H9 (cell line): ENCODE data around the gene PPM1H. TPM values are rescaled to one million over a fixed set of nuclear protein-coding genes. Genes with fewer than 3 reads are reported as not detected.

Source experiments
- DNase-seq: peaks from one replicate; pipeline ENCODE4 v3.0.0-alpha.2; 2017
- H2AFZ ChIP-seq: one replicate; pipeline ENCODE4 v1.6.1; 2013; ENCODE audit warnings: mild to moderate bottlenecking, low read length, control low read depth, moderate library complexity
- H2AK5ac ChIP-seq: 2 replicates; pipeline ENCODE4 v1.6.1; 2013; ENCODE audit warnings: low read length, control low read depth, mixed read lengths; ENCODE audit not compliant: insufficient read length
- H2BK120ac ChIP-seq: one replicate; pipeline ENCODE4 v1.6.1; 2013; ENCODE audit warnings: low read depth, mild to moderate bottlenecking, low read length, control low read depth, inconsistent platforms; ENCODE audit not compliant: poor library complexity, severe bottlenecking
- H2BK12ac ChIP-seq: 2 replicates; pipeline ENCODE4 v1.6.1; 2013; ENCODE audit warnings: low read length, control low read depth, mixed read lengths, low read depth; ENCODE audit not compliant: insufficient read length
- H2BK15ac ChIP-seq: 2 replicates; pipeline ENCODE4 v1.6.1; 2013; ENCODE audit warnings: low read depth, low read length, control low read depth
- H2BK20ac ChIP-seq: one replicate; pipeline ENCODE4 v1.6.1; 2013; ENCODE audit warnings: low read depth, mild to moderate bottlenecking, low read length, control low read depth, inconsistent platforms; ENCODE audit not compliant: poor library complexity, severe bottlenecking
- H2BK5ac ChIP-seq: 2 replicates; pipeline ENCODE4 v1.6.1; 2013; ENCODE audit warnings: low read length, control low read depth, mixed read lengths; ENCODE audit not compliant: insufficient read length
- H3K14ac ChIP-seq: 2 replicates; pipeline ENCODE4 v1.6.1; 2013; ENCODE audit warnings: low read length, control low read depth; ENCODE audit not compliant: insufficient read depth
- H3K18ac ChIP-seq: 2 replicates; pipeline ENCODE4 v1.6.1; 2013; ENCODE audit warnings: low read depth, mild to moderate bottlenecking, mixed read lengths, low read length, control low read depth; ENCODE audit not compliant: insufficient read length
- H3K23ac ChIP-seq: 2 replicates; pipeline ENCODE4 v1.6.1; 2013; ENCODE audit warnings: low read length, control low read depth, mixed read lengths, low read depth; ENCODE audit not compliant: insufficient read length
- H3K23me2 ChIP-seq: 2 replicates; pipeline ENCODE4 v1.6.1; 2013; ENCODE audit warnings: low read depth, mild to moderate bottlenecking, mixed read lengths, low read length, control low read depth; ENCODE audit not compliant: insufficient read length, poor library complexity, severe bottlenecking
- H3K27ac ChIP-seq: 2 replicates; pipeline ENCODE4 v1.5.1; 2013; ENCODE audit warnings: low read length, control low read depth, mixed read lengths, low read depth; ENCODE audit not compliant: insufficient read length
- H3K27me3 ChIP-seq: 2 replicates; pipeline ENCODE4 v1.6.1; 2013; ENCODE audit warnings: low read length, control low read depth, inconsistent platforms; ENCODE audit not compliant: insufficient read depth
- H3K4ac ChIP-seq: 2 replicates; pipeline ENCODE4 v1.6.1; 2013; ENCODE audit warnings: low read depth, mild to moderate bottlenecking, control low read depth, inconsistent platforms, low read length, moderate library complexity
- H3K4me1 ChIP-seq: 2 replicates; pipeline ENCODE4 v1.6.1; 2013; ENCODE audit warnings: low read length, control low read depth, inconsistent platforms; ENCODE audit not compliant: insufficient read depth
- H3K4me2 ChIP-seq: 2 replicates; pipeline ENCODE4 v1.6.1; 2013; ENCODE audit warnings: low read length, control low read depth, mixed read lengths; ENCODE audit not compliant: insufficient read length, insufficient read depth
- H3K56ac ChIP-seq: 2 replicates; pipeline ENCODE4 v1.6.1; 2013; ENCODE audit warnings: low read depth, mild to moderate bottlenecking, mixed read lengths, low read length, control low read depth; ENCODE audit not compliant: insufficient read length
- H3K79me1 ChIP-seq: 2 replicates; pipeline ENCODE4 v1.6.1; 2013; ENCODE audit warnings: low read depth, mild to moderate bottlenecking, moderate library complexity, low read length, control low read depth, inconsistent platforms; ENCODE audit not compliant: insufficient read depth, poor library complexity, severe bottlenecking
- H3K79me2 ChIP-seq: 2 replicates; pipeline ENCODE4 v1.6.1; 2013; ENCODE audit warnings: low read length, control low read depth, inconsistent platforms; ENCODE audit not compliant: insufficient read depth
- H3K9ac ChIP-seq: 2 replicates; pipeline ENCODE4 v1.6.1; 2013; ENCODE audit warnings: low read length, control low read depth, mixed read lengths; ENCODE audit not compliant: insufficient read length; ENCODE audit errors: extremely low read depth
- H3K9me3 ChIP-seq: one replicate; pipeline ENCODE4 v1.6.1; 2013; ENCODE audit warnings: low read depth, low read length, inconsistent platforms; ENCODE audit not compliant: control insufficient read depth
- H3T11ph ChIP-seq: one replicate; pipeline ENCODE4 v1.6.1; 2013; ENCODE audit warnings: mild to moderate bottlenecking, low read length, control low read depth, inconsistent platforms
- H4K20me1 ChIP-seq: one replicate; pipeline ENCODE4 v1.6.1; 2013; ENCODE audit not compliant: control insufficient read depth, insufficient read length, insufficient read depth
- H4K5ac ChIP-seq: 2 replicates; pipeline ENCODE4 v1.6.1; 2013; ENCODE audit warnings: low read depth, mild to moderate bottlenecking, mixed read lengths, low read length, control low read depth; ENCODE audit not compliant: insufficient read length
- H4K8ac ChIP-seq: replicated peaks from 2 replicates; pipeline ENCODE4 v1.6.1; 2013; ENCODE audit warnings: low read length, control low read depth, mixed read lengths, low read depth; ENCODE audit not compliant: insufficient read length
- H4K91ac ChIP-seq: 2 replicates; pipeline ENCODE4 v1.6.1; 2013; ENCODE audit warnings: low read depth, mild to moderate bottlenecking, moderate library complexity, mixed read lengths, low read length, control low read depth; ENCODE audit not compliant: insufficient read length
- H3K27ac Mint-ChIP-seq, 3 experiments: 2 replicates in 2 of 3; 3 replicates in 1 of 3; pipeline ENCODE4 v1.8.0; 2020 to 2021; ENCODE audit warnings: mixed read lengths in 3 of 3, mild to moderate bottlenecking in 1 of 3, moderate library complexity in 1 of 3
- H3K27me3 Mint-ChIP-seq: 2 replicates; pipeline ENCODE4 v1.8.0; 2021; ENCODE audit warnings: low read depth, mild to moderate bottlenecking, moderate library complexity, mixed read lengths
- H3K36me3 Mint-ChIP-seq, 3 experiments: 2 replicates in 2 of 3; 3 replicates in 1 of 3; pipeline ENCODE4 v1.8.0; 2020 to 2021; ENCODE audit warnings: low read depth in 3 of 3, mixed read lengths in 3 of 3; ENCODE audit not compliant: insufficient read depth in 1 of 3
- H3K4me1 Mint-ChIP-seq, 2 experiments: 2 replicates each; pipeline ENCODE4 v1.8.0; 2020; ENCODE audit warnings: mixed read lengths in 2 of 2
- H3K4me3 Mint-ChIP-seq, 2 experiments: 2 replicates in 1 of 2; 3 replicates in 1 of 2; pipeline ENCODE4 v1.8.0; 2020 to 2021; ENCODE audit warnings: mild to moderate bottlenecking in 2 of 2, mixed read lengths in 2 of 2, moderate library complexity in 1 of 2
- H3K9me3 Mint-ChIP-seq, 2 experiments: 2 replicates in 1 of 2; 3 replicates in 1 of 2; pipeline ENCODE4 v1.8.0; 2020; ENCODE audit warnings: mild to moderate bottlenecking in 2 of 2, mixed read lengths in 2 of 2, moderate library complexity in 1 of 2
- WGBS: extraction: QIAGEN DNeasy Blood & Tissue Kit; methylation state at CpG from one replicate; pipeline ENCODE4 v1.1.7; 2013; ENCODE audit warnings: missing lambda C conversion rate, low lambda C conversion rate, mixed read lengths; ENCODE audit not compliant: insufficient read length; ENCODE audit errors: extremely low coverage; 5-methylcytosine and 5-hydroxymethylcytosine counted together
- total RNA-seq: library from RNA; stranded (reverse); gene quantifications from 2 replicates; pipeline ENCODE4 v1.2.1, GENCODE V29; 2021
- TF ChIP-seq, protein P1 (sequence below): fragments of 200-600 bp; sonication (generic); conservative IDR thresholded peaks from 3 replicates; pipeline ENCODE4 v1.8.0; 2021; ENCODE audit warnings: antibody characterized with exemption, mild to moderate bottlenecking

Gene PPM1H
- total RNA-seq, 1 experiment from 2014 or later = 22.1 TPM

DNA sequence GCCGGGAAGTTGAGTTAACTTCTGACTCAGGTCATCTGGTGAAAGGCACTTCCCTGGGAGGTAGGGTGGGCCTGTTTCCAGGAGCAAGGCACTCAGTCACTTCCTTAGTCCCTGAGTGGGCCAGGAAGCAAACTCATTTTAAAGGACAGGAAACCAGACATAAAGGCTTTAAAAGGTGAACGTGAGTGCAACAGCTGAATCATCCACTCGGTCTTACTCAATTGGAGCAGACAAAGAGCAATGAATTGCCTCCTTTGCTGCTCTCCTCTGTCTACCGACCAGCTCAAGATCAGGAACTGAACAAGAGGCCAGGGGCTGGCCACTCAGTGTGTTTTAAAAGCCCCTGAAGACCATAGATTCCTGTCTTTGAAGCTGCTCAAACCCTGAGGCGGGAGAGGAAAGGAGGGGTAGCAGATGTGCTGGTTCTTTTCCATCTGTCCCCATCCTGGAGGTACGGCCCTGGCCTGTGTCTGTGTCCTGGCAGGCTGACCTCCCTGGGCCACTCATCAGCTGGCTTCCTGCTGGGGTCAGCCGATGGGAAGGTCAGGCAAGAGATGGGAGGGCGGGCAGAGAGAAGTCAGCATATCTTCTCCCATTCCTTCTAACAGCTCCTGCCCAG, 148.9 kb downstream of the PPM1H start:
- Histone ChIP-seq H3K23me2 (no peaks in the 10 kb centered on the region), H3T11ph (no peak overlapping the region), H3K4me1 (peaks cover 4% of the 10 kb centered on the region; the same call in 1 of the 2 replicates), H3K56ac (no peak overlapping the region), H4K20me1 (no peaks in the 10 kb centered on the region), H2AK5ac (no peak overlapping the region), H4K8ac (no peak overlapping the region), H4K5ac (no peak overlapping the region), H2BK15ac (no peak overlapping the region), H3K9me3 (no peaks in the 10 kb centered on the region), H3K79me1 (no peaks in the 10 kb centered on the region), H3K4me2 (no peak overlapping the region), H2BK120ac (no peak overlapping the region), H2BK12ac (no peak overlapping the region), H3K27ac (no peak overlapping the region), H3K14ac (no peak overlapping the region), H3K23ac (no peak overlapping the region), H3K18ac (no peak overlapping the region), H2BK20ac (no peak overlapping the region), H2AFZ (no peak overlapping the region), H3K4ac (no peak overlapping the region), H3K27me3 (no peaks in the 10 kb centered on the region), H4K91ac (no peak overlapping the region), H2BK5ac (no peak overlapping the region), H3K9ac (no peak overlapping the region), H3K79me2 (no peaks in the 10 kb centered on the region)
- no peaks in the 10 kb centered on the region for H3K27me3 Mint-ChIP-seq
- no peak overlapping the region for H3K4me3 Mint-ChIP-seq
- peaks cover 4 to 14% (median 6%) of the 10 kb centered on the region in 3 experiments; a peak in 5 of 7 replicates for H3K36me3 Mint-ChIP-seq
- H3K4me1 Mint-ChIP-seq = peaks cover 22 to 35% of the 10 kb centered on the region in 2 experiments
- DNase-seq = no peak
- TF ChIP-seq, protein P1, sequence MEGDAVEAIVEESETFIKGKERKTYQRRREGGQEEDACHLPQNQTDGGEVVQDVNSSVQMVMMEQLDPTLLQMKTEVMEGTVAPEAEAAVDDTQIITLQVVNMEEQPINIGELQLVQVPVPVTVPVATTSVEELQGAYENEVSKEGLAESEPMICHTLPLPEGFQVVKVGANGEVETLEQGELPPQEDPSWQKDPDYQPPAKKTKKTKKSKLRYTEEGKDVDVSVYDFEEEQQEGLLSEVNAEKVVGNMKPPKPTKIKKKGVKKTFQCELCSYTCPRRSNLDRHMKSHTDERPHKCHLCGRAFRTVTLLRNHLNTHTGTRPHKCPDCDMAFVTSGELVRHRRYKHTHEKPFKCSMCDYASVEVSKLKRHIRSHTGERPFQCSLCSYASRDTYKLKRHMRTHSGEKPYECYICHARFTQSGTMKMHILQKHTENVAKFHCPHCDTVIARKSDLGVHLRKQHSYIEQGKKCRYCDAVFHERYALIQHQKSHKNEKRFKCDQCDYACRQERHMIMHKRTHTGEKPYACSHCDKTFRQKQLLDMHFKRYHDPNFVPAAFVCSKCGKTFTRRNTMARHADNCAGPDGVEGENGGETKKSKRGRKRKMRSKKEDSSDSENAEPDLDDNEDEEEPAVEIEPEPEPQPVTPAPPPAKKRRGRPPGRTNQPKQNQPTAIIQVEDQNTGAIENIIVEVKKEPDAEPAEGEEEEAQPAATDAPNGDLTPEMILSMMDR = no peak
- no peaks in the 10 kb centered on the region for H3K9me3 Mint-ChIP-seq
- peak overlapping the region in 2 of 3 experiments; percentile 27 to 84; a peak in 3 of 7 replicates for H3K27ac Mint-ChIP-seq
- WGBS = no CpG with 5 or more reads among the region's 8 CpGs
